NCI-H82 treated with DMSO at 0.1 percent for 48 hours (cell line): Measurements from ENCODE around the gene CARD14.
A peak's percentile ranks its signal among the peaks of the same experiment; 100 is the strongest.
"Not testable (repeated sequence)": the region's sequence is repeated elsewhere in the genome, so short reads cannot be mapped to it uniquely, and the experiment has no call there.

Experiments
- DNase-seq: peaks from one replicate; lab custom pipeline; 2025; ENCODE audit not compliant: unreplicated experiment; lab: John Stamatoyannopoulos, UW

CARD14 gene

GRCh38 chr17:80147035-80147822, 22.6 kb upstream of the CARD14 start, which contains the start of gene EIF4A3:
Gene EIF4A3, minus strand, starts transcription at chr17:80147128. Its CDS starts 167 bp downstream, at chr17:80146961.
- DNase-seq, result peak; percentile 97

- DNase-seq, result no peak
These were observed 18.5 kb upstream of the CARD14 start for GRCh38 chr17:80151333-80151732.

- DNase-seq, result no peak
These were observed 17.6 kb upstream of the CARD14 start for GRCh38 chr17:80152081-80152702.

- peak; percentile 38 for DNase-seq
These were observed 16.8 kb upstream of the CARD14 start for GRCh38 chr17:80153004-80153403.

GRCh38 chr17:80154166-80154565, 15.7 kb upstream of the CARD14 start:
- no peak for DNase-seq

- not testable (repeated sequence) for DNase-seq
These were observed 14.2 kb upstream of the CARD14 start for GRCh38 chr17:80155600-80155999.

- no peak for DNase-seq
These were observed 11.0 kb upstream of the CARD14 start for GRCh38 chr17:80158846-80159245.

GRCh38 chr17:80160536-80160935, 9.3 kb upstream of the CARD14 start:
- DNase-seq, result no peak

- DNase-seq, result no peak
These were observed 6.5 kb upstream of the CARD14 start for GRCh38 chr17:80163336-80163735.

GRCh38 chr17:80164185-80164584, 5.6 kb upstream of the CARD14 start:
- no peak for DNase-seq

- DNase-seq, result no peak
These were observed 3.4 kb upstream of the CARD14 start for GRCh38 chr17:80166446-80166845.

- no peak for DNase-seq
These were observed 1.5 kb upstream of the CARD14 start for GRCh38 chr17:80168371-80168770.

GRCh38 chr17:80169107-80169506, 723 bp upstream of the CARD14 start:
- DNase-seq, result no peak

- DNase-seq, result no peak
These were observed 1.9 kb downstream of the CARD14 start for GRCh38 chr17:80171681-80172080.

- no peak for DNase-seq
These were observed 3.3 kb downstream of the CARD14 start for GRCh38 chr17:80173126-80173525.

GRCh38 chr17:80173916-80174315, 4.1 kb downstream of the CARD14 start:
- DNase-seq, result no peak

- no peak for DNase-seq
These were observed 6.9 kb downstream of the CARD14 start for GRCh38 chr17:80176757-80177156.

GRCh38 chr17:80177986-80178595, 8.3 kb downstream of the CARD14 start:
- no peak for DNase-seq

GRCh38 chr17:80180192-80180591, 10.4 kb downstream of the CARD14 start:
- DNase-seq, result no peak

GRCh38 chr17:80181431-80181830, 11.6 kb downstream of the CARD14 start:
- DNase-seq, result no peak

- no peak for DNase-seq
These were observed 12.5 kb downstream of the CARD14 start for GRCh38 chr17:80182118-80182844.
